Psoas muscle (tissue), 8 donors: ENCODE measurements around the gene NABP1. TPM values are rescaled to one million over a fixed set of nuclear protein-coding genes. Genes with fewer than 3 reads are reported as not detected.

ENCODE experiments used
- ATAC-seq, 4 donors: fragments of 200-7000 bp; cut with Tn5 transposase; one replicate each; pipeline ENCODE4 v1.9.1; 2020; ENCODE audit warnings: moderate library complexity in 3 of 4, mild to moderate bottlenecking in 2 of 4
- DNase-seq, 2 donors: peaks; one replicate each; pipeline ENCODE4 v3.0.0-alpha.2; 2020
- H3K27ac ChIP-seq: fragments of 200-600 bp; one replicate; pipeline ENCODE4 v1.8.0; 2022
- H3K27me3 ChIP-seq, 3 donors: fragments of 200-600 bp in 1 of 3; one replicate each; pipeline versions ENCODE4 v1.6.1 to v1.8.0; 2013 to 2022; ENCODE audit warnings: low read length in 2 of 3, mild to moderate bottlenecking in 2 of 3, moderate library complexity in 1 of 3; ENCODE audit not compliant: insufficient read depth in 3 of 3
- H3K36me3 ChIP-seq, 2 donors: fragments of 200-600 bp in 1 of 2; one replicate each; pipeline versions ENCODE4 v1.6.1 to v1.8.0; 2013 to 2022; ENCODE audit warnings: low read depth in 1 of 2, mild to moderate bottlenecking in 1 of 2, moderate library complexity in 1 of 2; ENCODE audit not compliant: insufficient read depth in 1 of 2
- H3K4me1 ChIP-seq: fragments of 200-600 bp; one replicate; pipeline ENCODE4 v1.8.0; 2022
- H3K4me3 ChIP-seq: fragments of 200-600 bp; one replicate; pipeline ENCODE4 v1.8.0; 2022; ENCODE audit warnings: mild to moderate bottlenecking
- H3K9me3 ChIP-seq: fragments of 200-600 bp; one replicate; pipeline ENCODE4 v1.8.0; 2022
- WGBS, 3 donors: extraction: QIAGEN DNeasy Blood & Tissue Kit; methylation state at CpG; one replicate each; pipeline versions ENCODE4 v1.1.6 to v1.1.7; 2013; 5-methylcytosine and 5-hydroxymethylcytosine counted together
- intact Hi-C, 2 donors: fragments of 100-400 bp; cut with DNase I; formaldehyde crosslinking; loops; one replicate each; pipeline versions ENCODE4 v1.11.0 to v1.14.2; 2022
- polyA plus RNA-seq, 3 donors: library from polyadenylated mRNA; stranded (reverse); fragments of 200-250 nt; gene quantifications; one replicate each; pipeline ENCODE4 v1.2.3, GENCODE V29; 2013
- total RNA-seq, 4 donors: library from RNA; stranded (reverse); fragmentation: NEBNext Ultra II Directional in 2 of 4; extraction: Animal tissue kit (Norgen Biotek cat#: 25700) in 2 of 4; gene quantifications; one replicate each; pipeline versions ENCODE4 v1.2.1 to v1.2.4, GENCODE V29; 2021 to 2023
- TF ChIP-seq, protein P1 (sequence below): fragments of 200-600 bp; IDR thresholded peaks from one replicate; pipeline ENCODE4 v1.8.0; 2022; ENCODE audit warnings: antibody characterized with exemption
- donor health status: healthy with polysubstance abuse.
- donor health status: DM: no; HTN: no; CAD: no; lungs with moderate emphysema.
- donor health status: Bipolar disorder and iron deficiency.
- donor health status: healthy.
- donor health status: DM: yes; HTN: yes; CAD: no.
- donor health status: DM: no; HTN: no; CAD: no.
- donor health status: DM: no; HTN: no; CAD: no.
- donor health status: DM: yes; HTN: yes; CAD: no.

The NABP1 gene
- total and polyA plus RNA-seq, 7 donors = 4.0 to 41.6 (median 8.4) TPM

DNA sequence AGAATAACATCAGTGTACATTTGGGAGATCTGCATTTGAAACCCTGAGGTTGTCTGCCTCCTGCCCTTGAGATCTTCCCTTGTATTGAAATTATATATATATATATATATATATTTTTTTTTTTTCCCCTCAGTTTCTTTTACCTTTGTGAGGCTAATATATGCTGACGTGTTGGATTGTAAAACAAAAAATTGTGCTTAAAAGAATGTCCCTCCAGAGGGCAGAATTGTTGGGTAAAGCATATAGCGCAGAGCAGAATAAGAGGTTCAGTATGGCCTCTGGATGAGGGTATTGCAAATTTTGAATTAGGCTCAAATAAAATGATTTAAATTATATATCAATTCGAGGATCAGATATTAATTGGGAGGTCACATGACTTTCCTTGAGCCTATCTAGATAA lies 12.4 kb downstream of the NABP1 start:
- TF ChIP-seq, protein P1, sequence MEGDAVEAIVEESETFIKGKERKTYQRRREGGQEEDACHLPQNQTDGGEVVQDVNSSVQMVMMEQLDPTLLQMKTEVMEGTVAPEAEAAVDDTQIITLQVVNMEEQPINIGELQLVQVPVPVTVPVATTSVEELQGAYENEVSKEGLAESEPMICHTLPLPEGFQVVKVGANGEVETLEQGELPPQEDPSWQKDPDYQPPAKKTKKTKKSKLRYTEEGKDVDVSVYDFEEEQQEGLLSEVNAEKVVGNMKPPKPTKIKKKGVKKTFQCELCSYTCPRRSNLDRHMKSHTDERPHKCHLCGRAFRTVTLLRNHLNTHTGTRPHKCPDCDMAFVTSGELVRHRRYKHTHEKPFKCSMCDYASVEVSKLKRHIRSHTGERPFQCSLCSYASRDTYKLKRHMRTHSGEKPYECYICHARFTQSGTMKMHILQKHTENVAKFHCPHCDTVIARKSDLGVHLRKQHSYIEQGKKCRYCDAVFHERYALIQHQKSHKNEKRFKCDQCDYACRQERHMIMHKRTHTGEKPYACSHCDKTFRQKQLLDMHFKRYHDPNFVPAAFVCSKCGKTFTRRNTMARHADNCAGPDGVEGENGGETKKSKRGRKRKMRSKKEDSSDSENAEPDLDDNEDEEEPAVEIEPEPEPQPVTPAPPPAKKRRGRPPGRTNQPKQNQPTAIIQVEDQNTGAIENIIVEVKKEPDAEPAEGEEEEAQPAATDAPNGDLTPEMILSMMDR = no peak
- WGBS, 3 donors = 66 to 72% (median 68%) methylated on average over 3 of the region's 3 CpGs
- Histone ChIP-seq H3K9me3 (no peaks in the 10 kb centered on the region), H3K4me1 (peaks cover 3% of the 10 kb centered on the region), H3K4me3 (no peak overlapping the region), H3K27ac (no peak overlapping the region), H3K27me3 (no peaks in the 10 kb centered on the region), H3K36me3 (peaks cover 2 to 38% of the 10 kb centered on the region in 2 donors)
- intact Hi-C loops = loop anchor here (2.0 kb wide), 1 partner anchor 124 kb away; no protein-coding TSS in a partner anchor
- ATAC-seq (no peak), DNase-seq (no peak)

DNA sequence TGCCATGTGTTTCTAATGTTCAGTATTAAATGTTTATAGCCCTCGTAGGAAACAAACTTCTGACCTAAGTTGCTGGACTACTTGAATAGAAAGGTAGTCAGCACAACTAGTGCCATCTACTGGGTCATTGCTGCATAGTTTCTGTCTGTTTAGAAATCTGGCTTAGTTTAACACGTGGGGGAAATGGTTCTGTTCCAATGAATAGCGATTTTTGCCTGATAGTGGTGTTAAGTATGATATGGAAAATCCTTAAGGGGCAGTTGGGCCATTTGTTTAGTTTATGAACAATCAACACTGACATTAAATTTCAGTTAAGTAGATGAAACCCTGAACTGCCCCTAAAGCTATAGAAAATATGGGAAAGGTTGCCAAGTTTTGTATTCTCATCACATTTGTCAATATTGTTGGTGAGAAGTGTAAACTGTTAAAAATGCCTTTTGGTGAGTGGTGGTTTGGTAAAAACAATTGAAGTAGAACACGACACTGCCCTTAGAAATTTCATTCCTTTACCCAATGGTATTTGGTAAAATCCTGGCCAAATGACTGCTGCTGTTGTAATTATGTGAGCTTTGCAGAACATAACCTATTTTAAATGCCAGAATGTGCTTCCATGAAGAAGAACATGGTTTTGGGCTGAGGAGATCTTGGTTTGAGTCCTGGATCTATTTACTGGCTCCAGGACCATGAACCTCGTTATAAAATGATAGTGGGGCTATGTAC lies 13.2 kb downstream of the NABP1 start:
- Histone ChIP-seq H3K27me3 (no peaks in the 10 kb centered on the region), H3K36me3 (peaks cover 0 to 30% of the 10 kb centered on the region in 2 donors), H3K4me1 (peaks cover 3% of the 10 kb centered on the region), H3K9me3 (no peaks in the 10 kb centered on the region), H3K27ac (no peak overlapping the region), H3K4me3 (no peak overlapping the region)
- DNase-seq (no peak), ATAC-seq (peak; percentile 48 to 94 (median 77))
- intact Hi-C loops = loop anchor here (2.0 kb wide), 1 partner anchor 124 kb away; no protein-coding TSS in a partner anchor
- TF ChIP-seq, protein P1 = peak; percentile 67
- 13 to 17% (median 13%) methylated on average over 5 of the region's 5 CpGs for WGBS, 3 donors

DNA sequence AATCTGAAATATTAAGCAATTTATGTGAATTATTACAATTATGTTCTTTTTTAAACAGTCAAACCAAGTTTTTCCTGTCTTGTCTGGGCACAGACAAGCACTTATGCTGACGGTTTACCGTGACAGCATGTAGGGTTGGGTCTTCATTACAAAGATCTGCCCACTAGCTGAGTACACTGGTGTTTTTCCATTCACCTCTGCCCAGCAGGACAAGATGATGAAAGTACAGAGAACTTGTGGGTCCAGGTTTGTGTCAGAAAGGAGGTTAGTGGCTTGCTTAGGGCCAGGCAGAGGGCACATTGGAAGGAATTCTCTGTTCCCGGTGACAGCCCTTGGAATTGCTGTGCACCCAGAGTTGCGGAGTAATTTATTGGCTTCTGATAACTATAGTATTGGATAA lies 14.0 kb downstream of the NABP1 start:
- Histone ChIP-seq H3K36me3 (peaks cover 0 to 23% of the 10 kb centered on the region in 2 donors), H3K4me1 (peaks cover 6% of the 10 kb centered on the region), H3K4me3 (no peak overlapping the region), H3K27me3 (no peaks in the 10 kb centered on the region), H3K9me3 (no peaks in the 10 kb centered on the region), H3K27ac (no peak overlapping the region)
- DNase-seq (no peak), ATAC-seq (no peak)
- intact Hi-C loops = loop anchor here (2.0 kb wide), 1 partner anchor 125 kb away; no protein-coding TSS in a partner anchor
- TF ChIP-seq, protein P1 = no peak
- 73 to 76% (median 75%) methylated on average over 4 of the region's 4 CpGs for WGBS, 3 donors

DNA sequence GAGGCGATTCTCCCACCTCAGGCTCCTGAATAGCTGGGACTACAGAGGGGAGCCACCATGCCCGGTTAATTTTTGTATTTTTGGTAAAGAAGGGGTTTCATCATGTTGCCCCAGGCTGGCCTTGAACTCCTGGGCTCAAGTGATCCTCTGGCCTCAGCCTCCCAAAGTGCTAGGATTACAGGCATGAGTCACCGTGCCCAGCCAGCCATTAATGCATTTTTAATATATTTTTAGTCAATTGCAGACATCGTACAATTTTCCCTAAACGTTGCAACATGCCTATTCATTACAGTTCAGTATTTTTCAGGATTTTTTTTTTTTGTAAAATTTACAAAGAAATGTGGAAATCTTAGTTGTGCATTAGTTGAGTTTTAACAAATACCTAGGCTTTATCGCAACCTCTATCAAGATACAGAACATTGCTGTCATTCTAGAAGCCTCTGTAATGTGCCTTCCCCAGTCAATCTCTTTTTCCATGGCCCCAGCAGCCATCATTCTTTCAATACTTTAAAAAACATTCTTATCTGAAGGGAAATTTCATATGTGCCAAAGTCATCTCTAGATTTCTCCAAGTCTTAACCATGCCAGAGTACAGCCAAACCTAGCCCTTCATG lies 14.7 kb downstream of the NABP1 start:
- intact Hi-C loops = no loop called here
- Histone ChIP-seq H3K9me3 (no peaks in the 10 kb centered on the region), H3K27ac (no peak overlapping the region), H3K36me3 (peaks cover 0 to 15% of the 10 kb centered on the region in 2 donors), H3K4me3 (no peak overlapping the region), H3K4me1 (peaks cover 6% of the 10 kb centered on the region), H3K27me3 (no peaks in the 10 kb centered on the region)
- no peak for DNase-seq
- ATAC-seq = no peak
- WGBS, 3 donors = 70 to 75% (median 72%) methylated on average over 6 of the region's 6 CpGs
- TF ChIP-seq, protein P1 = no peak
